AG04450 (cell line): Measurements from ENCODE around the gene ST7. TPM values are rescaled to one million over a fixed set of nuclear protein-coding genes. Genes with fewer than 3 reads are reported as not detected.

Experiments used
- CTCF ChIA-PET: fragments of 300-600, 350-600 bp; formaldehyde crosslinking; extraction: SDS; loops from one replicate; lab custom pipeline; 2022; ENCODE audit warnings: antibody characterized with exemption, inconsistent platforms; lab: Charles Lee
- POLR2A ChIA-PET: fragments of 350-600 bp; formaldehyde crosslinking; extraction: SDS; loops from one replicate; lab custom pipeline; 2021; ENCODE audit warnings: antibody characterized with exemption, inconsistent platforms; lab: Yijun Ruan, JAX
- DNase-seq: peaks from one replicate; pipeline ENCODE4 v3.0.0-alpha.2; 2011; ENCODE audit warnings: low read depth, low spot score
- H3K27ac ChIP-seq: one replicate; pipeline ENCODE4 v1.5.1; 2012; ENCODE audit warnings: low read depth, low read length, control low read depth
- H3K27me3 ChIP-seq: one replicate; pipeline ENCODE4 v1.6.0; 2012; ENCODE audit warnings: low read length; ENCODE audit not compliant: control insufficient read depth, insufficient read depth
- H3K4me3 ChIP-seq: 2 replicates; pipeline ENCODE4 v1.5.1; 2011; ENCODE audit warnings: mild to moderate bottlenecking, low read depth, low read length, control low read depth
- H3K9me3 ChIP-seq: 2 replicates; pipeline ENCODE4 v1.5.1; 2012; ENCODE audit warnings: low read length; ENCODE audit not compliant: control insufficient read depth, insufficient read depth
- polyA plus RNA-seq: library from polyadenylated mRNA; depleted of rRNA; stranded (reverse); fragments of >200 nt; gene quantifications from 2 replicates; pipeline ENCODE4 v1.2.3, GENCODE V29; 2011
- TF ChIP-seq, protein P1 (sequence below): IDR thresholded peaks from 2 replicates; pipeline ENCODE4 v1.5.1; 2011; ENCODE audit warnings: low read depth, low read length, control low read depth, inconsistent platforms

ST7 gene
- polyA plus RNA-seq, 1 experiment: 34.5 TPM

DNA sequence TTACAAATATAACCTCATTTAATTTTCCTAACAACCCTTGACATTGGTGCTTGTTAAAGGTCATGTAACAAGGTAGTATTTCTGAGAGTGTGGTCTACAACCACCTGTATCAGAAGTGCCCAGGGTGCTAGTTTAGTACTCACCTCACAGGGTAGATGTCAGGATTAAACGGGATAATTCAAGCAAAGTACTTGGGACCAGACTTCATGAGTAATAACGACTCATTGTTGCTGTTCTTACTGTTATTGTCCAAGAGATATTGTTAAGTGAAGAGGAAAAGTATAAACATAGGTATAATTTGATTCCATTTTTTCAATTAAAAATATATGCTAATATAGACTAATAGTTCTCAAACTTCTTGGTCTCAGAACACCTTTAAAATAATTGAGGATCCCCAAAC is 190.3 kb downstream of the ST7 start:
- no peak for DNase-seq
- H3K27me3 ChIP-seq: no peaks in the 10 kb centered on the region
- TF ChIP-seq, protein P1, sequence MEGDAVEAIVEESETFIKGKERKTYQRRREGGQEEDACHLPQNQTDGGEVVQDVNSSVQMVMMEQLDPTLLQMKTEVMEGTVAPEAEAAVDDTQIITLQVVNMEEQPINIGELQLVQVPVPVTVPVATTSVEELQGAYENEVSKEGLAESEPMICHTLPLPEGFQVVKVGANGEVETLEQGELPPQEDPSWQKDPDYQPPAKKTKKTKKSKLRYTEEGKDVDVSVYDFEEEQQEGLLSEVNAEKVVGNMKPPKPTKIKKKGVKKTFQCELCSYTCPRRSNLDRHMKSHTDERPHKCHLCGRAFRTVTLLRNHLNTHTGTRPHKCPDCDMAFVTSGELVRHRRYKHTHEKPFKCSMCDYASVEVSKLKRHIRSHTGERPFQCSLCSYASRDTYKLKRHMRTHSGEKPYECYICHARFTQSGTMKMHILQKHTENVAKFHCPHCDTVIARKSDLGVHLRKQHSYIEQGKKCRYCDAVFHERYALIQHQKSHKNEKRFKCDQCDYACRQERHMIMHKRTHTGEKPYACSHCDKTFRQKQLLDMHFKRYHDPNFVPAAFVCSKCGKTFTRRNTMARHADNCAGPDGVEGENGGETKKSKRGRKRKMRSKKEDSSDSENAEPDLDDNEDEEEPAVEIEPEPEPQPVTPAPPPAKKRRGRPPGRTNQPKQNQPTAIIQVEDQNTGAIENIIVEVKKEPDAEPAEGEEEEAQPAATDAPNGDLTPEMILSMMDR: no peak
- no peaks in the 10 kb centered on the region for H3K9me3 ChIP-seq
- ChIA-PET POLR2A (no interaction called here), CTCF (no interaction called here)
- no peak overlapping the region for H3K27ac ChIP-seq
- no peak overlapping the region for H3K4me3 ChIP-seq

DNA sequence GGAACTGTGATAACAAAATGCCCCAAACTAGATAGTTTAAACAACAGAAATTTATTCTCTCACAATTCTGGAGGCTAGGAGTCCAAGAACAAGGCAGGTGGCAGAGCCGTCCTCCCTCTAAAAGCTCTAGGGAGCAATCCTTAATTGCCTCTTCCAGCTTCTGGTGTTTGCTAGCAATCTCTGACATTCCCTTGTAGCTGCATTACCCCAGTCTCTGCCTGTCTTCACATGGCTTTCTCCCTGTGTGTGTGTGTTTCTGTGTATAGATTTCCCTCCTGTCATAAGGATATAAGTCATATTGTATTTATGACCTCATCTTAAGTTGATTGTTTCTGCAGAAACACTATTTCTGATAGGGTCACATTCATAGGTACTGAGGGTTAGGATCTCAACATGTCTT is 192.0 kb downstream of the ST7 start:
- Histone ChIP-seq H3K27me3 (no peaks in the 10 kb centered on the region), H3K4me3 (no peak overlapping the region), H3K27ac (no peak overlapping the region), H3K9me3 (no peaks in the 10 kb centered on the region)
- CTCF ChIA-PET: interaction anchor here (2.0 kb wide), 1 partner anchor 12 kb away, joined by 8 read pairs; no protein-coding TSS in a partner anchor
- TF ChIP-seq, protein P1: no peak
- POLR2A ChIA-PET: no interaction called here
- no peak for DNase-seq

DNA sequence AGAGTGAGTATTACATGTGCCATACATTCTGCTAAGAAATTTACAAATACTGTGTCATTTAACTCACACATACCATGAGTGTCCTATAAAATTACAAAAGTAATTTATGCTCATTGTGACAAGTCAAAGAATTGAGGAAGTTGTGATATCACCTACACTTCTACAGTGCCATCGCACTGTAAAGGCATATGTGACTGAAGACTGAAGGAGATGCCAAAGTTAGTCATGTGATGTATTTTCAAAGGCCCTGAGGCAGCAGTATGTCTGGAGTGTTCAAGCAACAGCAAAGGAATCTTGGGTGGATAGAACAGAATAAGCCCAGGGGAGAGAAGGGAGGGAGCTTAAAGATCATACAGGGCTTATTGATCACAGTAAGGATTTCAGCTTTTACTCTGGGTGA is 192.8 kb downstream of the ST7 start:
- TF ChIP-seq, protein P1: no peak
- POLR2A ChIA-PET: no interaction called here
- Histone ChIP-seq H3K9me3 (no peaks in the 10 kb centered on the region), H3K4me3 (no peak overlapping the region), H3K27ac (no peak overlapping the region), H3K27me3 (no peaks in the 10 kb centered on the region)
- no peak for DNase-seq
- CTCF ChIA-PET: interaction anchor here (1.0 to 2.0 kb wide), 3 partner anchors 9 to 19 kb away, joined by 3 to 8 read pairs (median 3); no protein-coding TSS in a partner anchor

DNA sequence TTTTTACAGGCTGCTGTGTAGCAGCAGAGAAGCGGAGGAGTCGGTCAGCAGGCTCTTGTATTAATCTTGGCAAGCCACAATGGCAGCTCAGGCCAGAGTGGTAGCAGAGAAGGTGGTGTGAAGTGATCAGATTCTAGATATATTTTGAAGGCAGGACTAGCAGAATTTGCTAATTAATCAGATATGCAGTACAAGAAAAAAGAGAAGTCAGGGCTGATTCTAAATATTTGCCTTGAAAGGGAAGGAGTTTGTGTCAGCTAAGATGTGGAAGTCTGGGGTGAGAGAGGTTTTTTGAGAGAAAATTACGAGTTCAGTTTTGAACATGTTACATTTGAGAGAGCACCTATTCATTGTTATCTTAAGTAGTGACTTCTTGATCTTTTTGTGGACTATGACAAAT is 193.2 kb downstream of the ST7 start:
- Histone ChIP-seq H3K4me3 (no peak overlapping the region), H3K27me3 (no peaks in the 10 kb centered on the region), H3K27ac (no peak overlapping the region), H3K9me3 (no peaks in the 10 kb centered on the region)
- ChIA-PET CTCF (interaction anchor here (1.0 to 3.7 kb wide), 4 partner anchors 9 to 19 kb away, joined by 3 to 18 read pairs (median 6); no protein-coding TSS in a partner anchor), POLR2A (no interaction called here)
- TF ChIP-seq, protein P1: no peak
- DNase-seq: no peak

DNA sequence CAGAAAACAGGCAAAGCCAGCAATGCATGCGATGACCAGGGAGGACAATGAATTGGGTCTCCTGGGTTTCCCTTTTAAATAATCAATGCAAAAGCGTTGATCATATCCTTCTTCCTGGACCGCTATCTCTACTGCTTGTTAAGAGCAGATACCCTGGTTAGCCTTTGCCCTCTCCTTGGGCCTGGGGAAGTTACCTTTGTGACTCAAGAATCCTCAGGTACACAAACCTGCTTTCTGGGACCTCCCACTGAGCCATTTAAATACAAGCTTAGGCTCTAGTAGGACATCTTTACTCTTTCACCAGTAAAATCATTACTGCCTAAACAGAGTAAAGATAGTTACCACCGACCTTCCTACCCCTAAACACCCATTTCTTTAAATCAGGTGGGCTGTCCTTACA is 195.7 kb downstream of the ST7 start:
- ChIA-PET POLR2A (no interaction called here), CTCF (interaction anchor here (0.6 to 3.7 kb wide), 3 partner anchors 9 to 51 kb away, joined by 5 to 18 read pairs (median 7); no protein-coding TSS in a partner anchor)
- H3K27me3 ChIP-seq: no peaks in the 10 kb centered on the region

More for the DNA sequence above, 195.7 kb downstream of the ST7 start:
- no peak for DNase-seq
- no peak overlapping the region for H3K27ac ChIP-seq
- H3K4me3 ChIP-seq: no peak overlapping the region
- H3K9me3 ChIP-seq: no peaks in the 10 kb centered on the region
- TF ChIP-seq, protein P1: no peak
